ENCODE results near the gene PPM1L. TPM values are rescaled to one million over a fixed set of nuclear protein-coding genes. Genes with fewer than 3 reads are reported as not detected.

The PPM1L gene
- total RNA-seq, 1 donor from 2014 or later = 14.1 TPM

DNA sequence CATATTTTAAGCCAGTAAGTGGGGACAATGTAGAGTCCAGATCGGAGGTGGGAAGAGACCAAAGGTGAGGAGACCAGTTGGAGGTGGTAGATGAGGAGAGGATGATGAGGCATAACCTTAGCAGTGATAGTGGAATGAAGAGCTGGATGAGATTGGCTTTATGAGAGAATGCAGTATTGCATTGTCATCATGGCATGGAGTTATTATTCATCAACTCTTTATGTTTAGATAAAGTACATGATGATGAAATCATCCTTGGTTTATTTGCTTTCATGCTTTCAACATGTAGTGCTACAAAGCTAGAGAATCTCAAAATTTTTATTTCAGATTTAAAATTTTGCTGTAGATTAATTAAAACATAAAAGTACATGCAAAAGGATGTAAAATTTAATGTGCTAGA, 64.0 kb downstream of the PPM1L start:
- H3K27me3 ChIP-seq (ENCODE audit: control insufficient read depth in 3 of 3, insufficient read depth in 3 of 3, low read length in 3 of 3) = no peaks in the 10 kb centered on the region
- H3K9me3 ChIP-seq (ENCODE audit: control insufficient read depth in 3 of 3, low read length in 3 of 3) = no peaks in the 10 kb centered on the region
- H3K4me1 ChIP-seq (ENCODE audit: control insufficient read depth in 3 of 3, insufficient read depth in 3 of 3, low read length in 3 of 3) = peaks cover 0 to 8% (median 8%) of the 10 kb centered on the region in 3 donors
- H3K27ac ChIP-seq (ENCODE audit: low read depth, low read length) = no peak overlapping the region
- H3K9ac ChIP-seq (ENCODE audit: low read depth in 1 of 3, low read length in 3 of 3) = no peak overlapping the region
- H3K36me3 ChIP-seq (ENCODE audit: control insufficient read depth in 3 of 3, insufficient read depth in 3 of 3, low read length in 3 of 3) = no peaks in the 10 kb centered on the region
- H3K4me3 ChIP-seq (ENCODE audit: low read length in 3 of 3) = no peak overlapping the region

DNA sequence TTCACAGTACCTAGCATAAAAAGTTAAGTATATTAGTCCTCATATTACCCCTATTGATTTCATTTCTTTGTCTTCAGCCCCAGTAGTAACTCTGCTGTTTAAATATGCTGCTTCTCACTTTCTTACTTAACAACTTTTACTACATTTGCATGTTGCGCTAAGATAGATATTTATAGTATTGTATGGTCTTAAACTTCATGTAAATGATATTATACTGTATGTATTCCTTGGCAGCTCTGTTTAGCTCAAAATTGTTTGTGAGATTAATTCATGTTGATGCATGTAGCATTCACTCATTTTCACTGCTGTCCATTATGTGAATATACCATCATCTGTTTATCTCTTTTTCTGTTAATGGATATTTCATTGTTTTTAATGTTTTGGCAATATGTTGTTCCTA, 64.4 kb downstream of the PPM1L start:
- Histone ChIP-seq H3K27me3 (ENCODE audit: control insufficient read depth in 3 of 3, insufficient read depth in 3 of 3, low read length in 3 of 3) (no peaks in the 10 kb centered on the region), H3K4me3 (ENCODE audit: low read length in 3 of 3) (no peak overlapping the region), H3K4me1 (ENCODE audit: control insufficient read depth in 3 of 3, insufficient read depth in 3 of 3, low read length in 3 of 3) (peaks cover 0 to 8% (median 8%) of the 10 kb centered on the region in 3 donors), H3K36me3 (ENCODE audit: control insufficient read depth in 3 of 3, insufficient read depth in 3 of 3, low read length in 3 of 3) (no peaks in the 10 kb centered on the region), H3K9me3 (ENCODE audit: control insufficient read depth in 3 of 3, low read length in 3 of 3) (no peaks in the 10 kb centered on the region), H3K9ac (ENCODE audit: low read depth in 1 of 3, low read length in 3 of 3) (no peak overlapping the region), H3K27ac (ENCODE audit: low read depth, low read length) (no peak overlapping the region)

DNA sequence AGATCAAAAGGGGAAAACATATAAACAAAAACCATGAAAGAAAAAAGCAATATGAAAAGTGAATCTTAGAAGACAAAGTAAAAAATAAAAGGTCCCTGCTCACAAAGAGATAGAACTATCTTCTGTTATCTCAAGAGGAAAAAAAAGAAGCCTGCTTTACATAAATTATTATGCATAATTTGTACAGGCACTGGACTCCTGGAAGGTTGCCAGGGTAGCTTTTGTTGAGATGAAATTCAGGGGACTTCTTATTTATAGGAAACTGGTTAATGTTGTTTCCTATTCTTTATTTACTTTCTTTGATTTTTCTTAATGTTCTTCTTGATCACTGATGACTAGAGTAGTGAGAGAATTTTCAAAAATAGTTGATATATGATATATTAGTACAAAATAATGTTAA, 66.9 kb downstream of the PPM1L start:
- Histone ChIP-seq H3K27me3 (ENCODE audit: control insufficient read depth in 3 of 3, insufficient read depth in 3 of 3, low read length in 3 of 3) (no peaks in the 10 kb centered on the region), H3K9ac (ENCODE audit: low read depth in 1 of 3, low read length in 3 of 3) (no peak overlapping the region), H3K27ac (ENCODE audit: low read depth, low read length) (no peak overlapping the region), H3K4me1 (ENCODE audit: control insufficient read depth in 3 of 3, insufficient read depth in 3 of 3, low read length in 3 of 3) (peaks cover 5 to 16% (median 8%) of the 10 kb centered on the region in 3 donors), H3K4me3 (ENCODE audit: low read length in 3 of 3) (no peak overlapping the region), H3K36me3 (ENCODE audit: control insufficient read depth in 3 of 3, insufficient read depth in 3 of 3, low read length in 3 of 3) (no peaks in the 10 kb centered on the region), H3K9me3 (ENCODE audit: control insufficient read depth in 3 of 3, low read length in 3 of 3) (no peaks in the 10 kb centered on the region)

DNA sequence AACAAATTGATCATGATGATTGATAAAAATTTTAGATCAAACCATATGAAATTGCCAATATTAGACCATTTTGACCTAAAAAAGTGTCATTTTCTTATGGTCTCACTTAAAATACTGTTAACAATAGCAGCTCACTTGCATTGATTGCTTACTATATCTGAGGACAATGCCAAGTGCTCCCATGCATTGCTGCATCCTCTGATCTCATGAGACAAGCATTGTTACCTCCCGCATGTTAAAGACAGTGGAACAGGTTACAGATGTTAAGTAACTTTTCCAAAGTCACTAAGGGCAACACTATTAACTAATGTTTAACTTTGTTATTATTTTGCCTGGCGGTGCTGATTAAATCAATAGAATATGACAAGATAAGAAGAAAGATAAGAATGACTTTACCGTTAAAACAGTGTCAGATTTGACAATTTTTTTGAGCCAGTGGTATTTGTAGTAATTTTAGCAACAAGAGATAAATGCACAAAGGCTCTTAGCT, 69.3 kb downstream of the PPM1L start:
- no peaks in the 10 kb centered on the region for H3K9me3 ChIP-seq (ENCODE audit: control insufficient read depth in 3 of 3, low read length in 3 of 3)
- H3K4me1 ChIP-seq (ENCODE audit: control insufficient read depth in 3 of 3, insufficient read depth in 3 of 3, low read length in 3 of 3) = peaks cover 10 to 30% (median 19%) of the 10 kb centered on the region in 3 donors
- H3K27me3 ChIP-seq (ENCODE audit: control insufficient read depth in 3 of 3, insufficient read depth in 3 of 3, low read length in 3 of 3) = no peaks in the 10 kb centered on the region
- H3K4me3 ChIP-seq (ENCODE audit: low read length in 3 of 3) = no peak overlapping the region
- no peak overlapping the region for H3K27ac ChIP-seq (ENCODE audit: low read depth, low read length)
- H3K36me3 ChIP-seq (ENCODE audit: control insufficient read depth in 3 of 3, insufficient read depth in 3 of 3, low read length in 3 of 3) = no peaks in the 10 kb centered on the region
- H3K9ac ChIP-seq (ENCODE audit: low read depth in 1 of 3, low read length in 3 of 3) = no peak overlapping the region

DNA sequence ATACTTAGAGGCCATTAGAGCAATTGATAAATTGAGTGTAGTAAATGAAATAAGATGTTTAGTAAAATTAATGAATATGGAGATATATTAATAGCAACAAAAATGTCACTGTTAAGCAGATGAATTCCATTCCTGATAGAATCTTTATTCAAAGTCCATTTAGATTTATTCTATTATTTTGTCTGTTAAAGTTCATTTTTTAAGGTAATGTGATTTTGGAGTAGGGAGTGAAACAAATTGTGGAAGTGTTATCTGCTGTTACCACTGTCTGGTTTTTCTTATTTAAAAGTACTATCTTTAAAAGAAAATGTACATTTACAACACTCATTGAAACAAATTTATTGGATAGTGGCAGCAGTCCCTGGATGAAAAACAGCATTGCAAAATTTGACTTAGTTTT, 70.4 kb downstream of the PPM1L start:
- no peak overlapping the region for H3K9ac ChIP-seq (ENCODE audit: low read depth in 1 of 3, low read length in 3 of 3)
- H3K9me3 ChIP-seq (ENCODE audit: control insufficient read depth in 3 of 3, low read length in 3 of 3) = no peaks in the 10 kb centered on the region
- H3K36me3 ChIP-seq (ENCODE audit: control insufficient read depth in 3 of 3, insufficient read depth in 3 of 3, low read length in 3 of 3) = no peaks in the 10 kb centered on the region
- no peaks in the 10 kb centered on the region for H3K27me3 ChIP-seq (ENCODE audit: control insufficient read depth in 3 of 3, insufficient read depth in 3 of 3, low read length in 3 of 3)
- no peak overlapping the region for H3K27ac ChIP-seq (ENCODE audit: low read depth, low read length)
- peaks cover 10 to 30% (median 19%) of the 10 kb centered on the region in 3 donors for H3K4me1 ChIP-seq (ENCODE audit: control insufficient read depth in 3 of 3, insufficient read depth in 3 of 3, low read length in 3 of 3)
- no peak overlapping the region for H3K4me3 ChIP-seq (ENCODE audit: low read length in 3 of 3)

DNA sequence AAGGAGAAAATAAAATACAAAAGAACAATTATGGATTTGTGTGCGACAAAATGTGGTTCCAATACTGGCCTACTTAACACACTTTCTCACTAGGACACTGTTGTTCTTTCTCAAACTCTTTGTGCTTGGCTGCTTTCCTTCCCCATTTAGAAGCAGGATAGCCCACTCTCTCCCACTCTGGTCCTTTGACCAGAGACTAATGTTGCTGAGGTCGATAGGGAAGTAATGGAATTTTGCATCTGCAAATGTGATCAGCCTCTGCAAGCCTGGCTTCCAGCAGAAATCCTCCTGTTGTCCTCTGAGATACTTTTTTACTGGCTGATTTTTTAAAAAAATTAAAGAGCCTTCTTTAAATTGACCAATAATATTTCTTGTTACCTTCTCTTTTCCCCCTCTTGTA, 71.0 kb downstream of the PPM1L start:
- no peak overlapping the region for H3K27ac ChIP-seq (ENCODE audit: low read depth, low read length)
- no peaks in the 10 kb centered on the region for H3K9me3 ChIP-seq (ENCODE audit: control insufficient read depth in 3 of 3, low read length in 3 of 3)
- no peaks in the 10 kb centered on the region for H3K36me3 ChIP-seq (ENCODE audit: control insufficient read depth in 3 of 3, insufficient read depth in 3 of 3, low read length in 3 of 3)
- H3K27me3 ChIP-seq (ENCODE audit: control insufficient read depth in 3 of 3, insufficient read depth in 3 of 3, low read length in 3 of 3) = no peaks in the 10 kb centered on the region
- H3K4me1 ChIP-seq (ENCODE audit: control insufficient read depth in 3 of 3, insufficient read depth in 3 of 3, low read length in 3 of 3) = peaks cover 10 to 30% (median 19%) of the 10 kb centered on the region in 3 donors
- H3K4me3 ChIP-seq (ENCODE audit: low read length in 3 of 3) = no peak overlapping the region
- no peak overlapping the region for H3K9ac ChIP-seq (ENCODE audit: low read depth in 1 of 3, low read length in 3 of 3)

DNA sequence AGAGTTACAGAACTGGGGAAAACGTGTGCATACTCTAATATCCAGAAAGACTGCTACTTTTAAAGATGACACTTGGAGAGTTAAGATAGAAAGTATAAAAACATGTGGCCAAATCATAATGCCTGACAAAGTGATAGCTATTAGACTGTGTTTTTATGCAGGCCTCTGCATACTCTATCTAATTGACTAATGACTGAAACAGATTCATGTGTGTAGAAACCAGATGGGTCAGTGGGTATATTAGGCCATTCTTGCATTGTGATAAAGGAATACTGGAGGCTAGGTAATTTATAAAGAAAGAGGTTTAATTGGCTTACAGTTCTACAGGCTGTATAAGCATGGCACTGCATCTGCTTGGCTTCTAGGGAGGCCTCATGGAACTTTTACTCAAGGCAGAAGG, 71.5 kb downstream of the PPM1L start:
- Histone ChIP-seq H3K9me3 (ENCODE audit: control insufficient read depth in 3 of 3, low read length in 3 of 3) (no peaks in the 10 kb centered on the region), H3K36me3 (ENCODE audit: control insufficient read depth in 3 of 3, insufficient read depth in 3 of 3, low read length in 3 of 3) (no peaks in the 10 kb centered on the region), H3K27me3 (ENCODE audit: control insufficient read depth in 3 of 3, insufficient read depth in 3 of 3, low read length in 3 of 3) (no peaks in the 10 kb centered on the region), H3K27ac (ENCODE audit: low read depth, low read length) (no peak overlapping the region), H3K4me3 (ENCODE audit: low read length in 3 of 3) (no peak overlapping the region), H3K9ac (ENCODE audit: low read depth in 1 of 3, low read length in 3 of 3) (no peak overlapping the region), H3K4me1 (ENCODE audit: control insufficient read depth in 3 of 3, insufficient read depth in 3 of 3, low read length in 3 of 3) (peaks cover 10 to 30% (median 19%) of the 10 kb centered on the region in 3 donors)

DNA sequence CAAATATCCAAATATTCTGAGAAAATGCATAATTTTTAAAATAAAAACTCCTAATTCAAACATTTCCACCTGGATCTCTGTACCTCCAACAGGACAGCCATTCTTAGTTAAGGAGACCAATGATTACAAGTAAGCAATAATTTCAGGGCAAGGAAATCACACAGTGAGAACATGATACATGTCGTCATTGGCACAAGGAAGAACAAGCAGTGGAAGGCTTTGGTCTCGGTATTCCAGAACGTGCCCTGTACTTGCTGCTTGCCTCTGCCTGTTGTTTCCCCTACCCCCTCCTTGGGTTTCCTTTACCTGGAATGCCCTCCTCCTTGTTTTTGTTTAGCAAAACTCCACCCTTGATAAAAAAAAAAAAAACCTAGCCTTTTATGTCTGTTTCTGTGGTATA, 72.8 kb downstream of the PPM1L start:
- H3K4me3 ChIP-seq (ENCODE audit: low read length in 3 of 3) = no peak overlapping the region
- H3K36me3 ChIP-seq (ENCODE audit: control insufficient read depth in 3 of 3, insufficient read depth in 3 of 3, low read length in 3 of 3) = no peaks in the 10 kb centered on the region
- no peaks in the 10 kb centered on the region for H3K27me3 ChIP-seq (ENCODE audit: control insufficient read depth in 3 of 3, insufficient read depth in 3 of 3, low read length in 3 of 3)
- peaks cover 10 to 27% (median 16%) of the 10 kb centered on the region in 3 donors for H3K4me1 ChIP-seq (ENCODE audit: control insufficient read depth in 3 of 3, insufficient read depth in 3 of 3, low read length in 3 of 3)
- no peak overlapping the region for H3K27ac ChIP-seq (ENCODE audit: low read depth, low read length)
- H3K9me3 ChIP-seq (ENCODE audit: control insufficient read depth in 3 of 3, low read length in 3 of 3) = no peaks in the 10 kb centered on the region
- H3K9ac ChIP-seq (ENCODE audit: low read depth in 1 of 3, low read length in 3 of 3) = no peak overlapping the region

DNA sequence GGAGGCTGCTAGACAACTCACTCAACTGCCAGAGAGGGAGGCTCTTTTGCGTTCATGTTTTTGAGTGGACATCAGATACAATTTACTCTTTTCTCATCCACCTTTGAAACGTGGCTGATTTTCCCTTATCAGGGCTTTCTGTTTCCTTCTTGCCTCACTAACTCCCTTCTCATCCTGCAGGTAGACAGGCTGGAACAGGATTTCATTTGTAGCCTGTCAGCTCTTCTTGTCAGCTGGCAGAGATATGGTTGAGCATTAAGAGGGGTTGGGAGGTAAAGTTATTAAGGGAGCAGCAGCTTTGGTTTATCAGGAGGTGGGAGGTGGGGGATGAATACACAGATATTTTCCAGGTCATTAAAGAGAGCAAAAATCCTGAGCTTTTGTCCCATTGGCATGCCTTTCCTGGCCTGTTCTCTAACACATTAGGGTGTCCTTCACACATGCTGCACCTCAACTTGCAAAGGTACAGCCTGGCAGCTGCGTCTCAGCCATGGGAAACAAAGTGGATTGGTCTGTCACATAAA, 73.5 kb downstream of the PPM1L start:
- Histone ChIP-seq H3K36me3 (ENCODE audit: control insufficient read depth in 3 of 3, insufficient read depth in 3 of 3, low read length in 3 of 3) (no peaks in the 10 kb centered on the region), H3K27ac (ENCODE audit: low read depth, low read length) (no peak overlapping the region), H3K9ac (ENCODE audit: low read depth in 1 of 3, low read length in 3 of 3) (no peak overlapping the region), H3K4me3 (ENCODE audit: low read length in 3 of 3) (no peak overlapping the region), H3K27me3 (ENCODE audit: control insufficient read depth in 3 of 3, insufficient read depth in 3 of 3, low read length in 3 of 3) (no peaks in the 10 kb centered on the region), H3K9me3 (ENCODE audit: control insufficient read depth in 3 of 3, low read length in 3 of 3) (no peaks in the 10 kb centered on the region), H3K4me1 (ENCODE audit: control insufficient read depth in 3 of 3, insufficient read depth in 3 of 3, low read length in 3 of 3) (peaks cover 10 to 22% (median 14%) of the 10 kb centered on the region in 3 donors)

DNA sequence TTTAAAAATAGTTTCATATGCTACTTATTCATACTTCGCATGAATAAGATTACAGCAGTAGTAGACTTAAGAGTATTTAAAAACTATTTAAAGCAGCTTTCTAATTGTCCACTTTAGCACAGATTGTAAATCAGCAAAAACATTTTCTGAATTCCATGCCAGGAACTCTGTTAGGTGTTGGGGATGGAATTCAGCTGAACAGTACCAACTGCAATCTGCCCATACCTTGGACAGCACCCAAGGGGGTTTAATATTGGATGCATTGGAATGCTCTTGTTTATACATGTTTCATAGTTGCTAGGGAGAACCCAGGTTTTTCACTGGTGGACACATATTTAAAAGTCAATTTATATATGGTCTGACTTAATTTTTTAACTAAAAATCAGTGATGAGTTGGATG, 74.8 kb downstream of the PPM1L start:
- Histone ChIP-seq H3K4me1 (ENCODE audit: control insufficient read depth in 3 of 3, insufficient read depth in 3 of 3, low read length in 3 of 3) (peaks cover 9 to 22% (median 14%) of the 10 kb centered on the region in 3 donors), H3K27ac (ENCODE audit: low read depth, low read length) (no peak overlapping the region), H3K4me3 (ENCODE audit: low read length in 3 of 3) (no peak overlapping the region)

More for the DNA sequence above, 74.8 kb downstream of the PPM1L start:
- H3K9ac ChIP-seq (ENCODE audit: low read depth in 1 of 3, low read length in 3 of 3) = no peak overlapping the region
- no peaks in the 10 kb centered on the region for H3K9me3 ChIP-seq (ENCODE audit: control insufficient read depth in 3 of 3, low read length in 3 of 3)
- H3K36me3 ChIP-seq (ENCODE audit: control insufficient read depth in 3 of 3, insufficient read depth in 3 of 3, low read length in 3 of 3) = no peaks in the 10 kb centered on the region
- H3K27me3 ChIP-seq (ENCODE audit: control insufficient read depth in 3 of 3, insufficient read depth in 3 of 3, low read length in 3 of 3) = no peaks in the 10 kb centered on the region
